ENCODE results near the gene ROBO1. TPM values are rescaled to one million over a fixed set of nuclear protein-coding genes. Genes with fewer than 3 reads are reported as not detected.
A peak's percentile ranks its signal among the peaks of the same experiment; 100 is the strongest.

Gene ROBO1
- total and polyA plus RNA-seq, 2 of the 13 experiments (the other 11 are each of a cell fraction or from before 2014, with no cell fraction given): 52.2 to 71.0 TPM

DNA sequence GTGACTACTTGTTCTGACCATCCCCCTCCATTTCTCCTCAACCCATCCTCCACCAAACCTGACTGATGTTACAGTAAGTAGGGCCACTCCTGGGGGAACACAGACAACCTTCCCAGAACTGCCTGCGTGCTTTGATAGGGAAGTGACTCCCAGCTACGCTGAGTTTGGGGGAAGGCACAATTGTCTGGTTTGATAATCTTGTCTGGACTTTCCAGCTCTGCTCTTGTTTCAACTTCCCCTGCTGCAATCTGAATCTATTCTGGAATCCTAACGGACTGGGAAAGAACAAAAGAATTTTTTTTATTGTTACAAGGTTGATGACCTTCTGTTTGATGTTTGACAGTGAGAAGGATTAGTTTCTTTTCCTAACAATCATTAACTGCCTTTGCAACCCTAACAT lies 895.6 kb downstream of the ROBO1 start (continued):
- no peak for TF ChIP-seq ATRX (CRISPR knock-in tag; IDR thresholded peaks at IDR 0.05; ENCODE audit: borderline replicate concordance)
- no peak for TF ChIP-seq CCDC6 (CRISPR knock-in tag; IDR thresholded peaks at IDR 0.05)
- TF ChIP-seq RFX1 (IDR thresholded peaks at IDR 0.05): no peak
- TF ChIP-seq ZNF850 (CRISPR knock-in tag; conservative IDR thresholded peaks at IDR 0.05): no peak
- TF ChIP-seq, protein P1, sequence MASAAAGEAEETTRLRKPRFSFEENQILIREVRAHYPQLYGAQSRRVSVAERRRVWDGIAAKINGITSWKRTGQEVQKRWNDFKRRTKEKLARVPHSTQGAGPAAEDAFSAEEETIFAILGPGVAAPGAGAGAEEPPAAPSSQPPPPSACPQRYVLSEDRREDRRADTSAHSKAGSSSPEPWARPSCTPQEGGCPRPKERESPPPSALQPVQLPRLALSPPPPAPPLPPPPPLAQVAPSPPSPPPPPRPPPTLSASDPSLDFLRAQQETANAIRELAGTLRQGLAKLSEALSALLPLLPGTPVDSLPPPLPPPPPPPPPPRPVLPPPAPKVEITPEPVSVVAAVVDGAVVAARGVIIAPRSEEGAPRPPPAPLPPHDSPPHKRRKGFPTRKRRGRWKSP (CRISPR knock-in tag; IDR thresholded peaks at IDR 0.05): no peak
- no peak for TF ChIP-seq ZNF460 (CRISPR knock-in tag; IDR thresholded peaks at IDR 0.05; ENCODE audit: borderline replicate concordance)
- no peak for TF ChIP-seq ZNF746 (CRISPR knock-in tag; IDR thresholded peaks at IDR 0.05)
- TF ChIP-seq NFKBIZ (CRISPR knock-in tag; IDR thresholded peaks at IDR 0.05): peak; percentile 68; the same call in 1 of the 2 replicates
- no peak for TF ChIP-seq ZNF660 (CRISPR knock-in tag; IDR thresholded peaks at IDR 0.05; ENCODE audit: borderline replicate concordance, low read depth)
- TF ChIP-seq THAP11 (CRISPR knock-in tag; IDR thresholded peaks at IDR 0.05): no peak
- no peak for TF ChIP-seq ZNF33B (CRISPR knock-in tag; IDR thresholded peaks at IDR 0.05)
- TF ChIP-seq, protein P2, sequence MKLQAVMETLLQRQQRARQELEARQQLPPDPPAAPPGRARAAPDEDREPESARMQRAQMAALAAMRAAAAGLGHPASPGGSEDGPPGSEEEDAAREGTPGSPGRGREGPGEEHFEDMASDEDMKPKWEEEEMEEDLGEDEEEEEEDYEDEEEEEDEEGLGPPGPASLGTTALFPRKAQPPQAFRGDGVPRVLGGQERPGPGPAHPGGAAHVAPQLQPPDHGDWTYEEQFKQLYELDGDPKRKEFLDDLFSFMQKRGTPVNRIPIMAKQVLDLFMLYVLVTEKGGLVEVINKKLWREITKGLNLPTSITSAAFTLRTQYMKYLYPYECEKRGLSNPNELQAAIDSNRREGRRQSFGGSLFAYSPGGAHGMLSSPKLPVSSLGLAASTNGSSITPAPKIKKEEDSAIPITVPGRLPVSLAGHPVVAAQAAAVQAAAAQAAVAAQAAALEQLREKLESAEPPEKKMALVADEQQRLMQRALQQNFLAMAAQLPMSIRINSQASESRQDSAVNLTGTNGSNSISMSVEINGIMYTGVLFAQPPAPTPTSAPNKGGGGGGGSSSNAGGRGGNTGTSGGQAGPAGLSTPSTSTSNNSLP (IDR thresholded peaks at IDR 0.05; ENCODE audit: low read depth, low read length): peak; percentile 83
- no peak for TF ChIP-seq ZNF343 (CRISPR knock-in tag; IDR thresholded peaks at IDR 0.05)
- TF ChIP-seq KDM2A (CRISPR knock-in tag; IDR thresholded peaks at IDR 0.05; ENCODE audit: borderline replicate concordance, low read depth): no peak
- no peak for TF ChIP-seq ZNF17 (CRISPR knock-in tag; IDR thresholded peaks at IDR 0.05)
- TF ChIP-seq, protein P3, sequence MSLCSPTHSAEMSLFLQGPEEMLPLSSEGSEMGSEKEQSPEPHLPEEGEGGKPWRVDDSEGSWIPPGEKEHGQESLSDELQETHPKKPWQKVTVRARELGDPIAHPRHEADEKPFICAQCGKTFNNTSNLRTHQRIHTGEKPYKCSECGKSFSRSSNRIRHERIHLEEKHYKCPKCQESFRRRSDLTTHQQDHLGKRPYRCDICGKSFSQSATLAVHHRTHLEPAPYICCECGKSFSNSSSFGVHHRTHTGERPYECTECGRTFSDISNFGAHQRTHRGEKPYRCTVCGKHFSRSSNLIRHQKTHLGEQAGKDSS (CRISPR knock-in tag; IDR thresholded peaks at IDR 0.05; ENCODE audit: borderline replicate concordance, low read depth): no peak
- TF ChIP-seq ZNF7 (CRISPR knock-in tag; IDR thresholded peaks at IDR 0.05): no peak
- TF ChIP-seq ARID2 (CRISPR knock-in tag; IDR thresholded peaks at IDR 0.05; ENCODE audit: borderline replicate concordance): no peak
- no peak for TF ChIP-seq ZNF776 (CRISPR knock-in tag; IDR thresholded peaks at IDR 0.05)
- TF ChIP-seq JUN (CRISPR knock-in tag; IDR thresholded peaks at IDR 0.05): no peak
- peak in 1 of 2 experiments; percentile 23; a peak in 1 of 4 replicates for TF ChIP-seq KLF16 (CRISPR knock-in tag; IDR thresholded peaks at IDR 0.05)
- TF ChIP-seq, protein P4, sequence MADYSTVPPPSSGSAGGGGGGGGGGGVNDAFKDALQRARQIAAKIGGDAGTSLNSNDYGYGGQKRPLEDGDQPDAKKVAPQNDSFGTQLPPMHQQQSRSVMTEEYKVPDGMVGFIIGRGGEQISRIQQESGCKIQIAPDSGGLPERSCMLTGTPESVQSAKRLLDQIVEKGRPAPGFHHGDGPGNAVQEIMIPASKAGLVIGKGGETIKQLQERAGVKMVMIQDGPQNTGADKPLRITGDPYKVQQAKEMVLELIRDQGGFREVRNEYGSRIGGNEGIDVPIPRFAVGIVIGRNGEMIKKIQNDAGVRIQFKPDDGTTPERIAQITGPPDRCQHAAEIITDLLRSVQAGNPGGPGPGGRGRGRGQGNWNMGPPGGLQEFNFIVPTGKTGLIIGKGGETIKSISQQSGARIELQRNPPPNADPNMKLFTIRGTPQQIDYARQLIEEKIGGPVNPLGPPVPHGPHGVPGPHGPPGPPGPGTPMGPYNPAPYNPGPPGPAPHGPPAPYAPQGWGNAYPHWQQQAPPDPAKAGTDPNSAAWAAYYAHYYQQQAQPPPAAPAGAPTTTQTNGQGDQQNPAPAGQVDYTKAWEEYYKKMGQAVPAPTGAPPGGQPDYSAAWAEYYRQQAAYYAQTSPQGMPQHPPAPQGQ (CRISPR knock-in tag; IDR thresholded peaks at IDR 0.05; ENCODE audit: borderline replicate concordance): no peak
- TF ChIP-seq ZNF235 (CRISPR knock-in tag; IDR thresholded peaks at IDR 0.05; ENCODE audit: borderline replicate concordance): no peak
- TF ChIP-seq GTF3A (CRISPR knock-in tag; conservative IDR thresholded peaks at IDR 0.05): no peak
